Fibroblast of the aortic adventitia (primary cell): ENCODE data around the gene KRIT1. TPM values are rescaled to one million over a fixed set of nuclear protein-coding genes. Genes with fewer than 3 reads are reported as not detected.

Source experiments
- DNase-seq: peaks from one replicate; pipeline ENCODE4 v3.0.0-alpha.2; 2010; ENCODE audit warnings: low read depth
- H3K4me3 ChIP-seq: 2 replicates; pipeline ENCODE4 v1.5.1; 2011; ENCODE audit warnings: low read depth, mild to moderate bottlenecking, control low read depth, low read length, moderate library complexity
- total RNA-seq: library from RNA; depleted of rRNA; stranded (reverse); fragments of >200 nt; gene quantifications from 2 replicates; pipeline ENCODE4 v1.2.3, GENCODE V29; 2012; ENCODE audit warnings: low replicate concordance
- TF ChIP-seq, protein P1 (sequence below): IDR thresholded peaks from 2 replicates; pipeline ENCODE4 v1.5.1; 2011; ENCODE audit warnings: mild to moderate bottlenecking, low read length, control low read depth, inconsistent platforms; ENCODE audit not compliant: insufficient read depth

KRIT1 gene
- total RNA-seq, 1 donor: 53.1 TPM

GRCh38 chr7:92266415-92267241 lies 20.9 kb upstream of the KRIT1 start:
- no peak overlapping the region for H3K4me3 ChIP-seq
- TF ChIP-seq, protein P1, sequence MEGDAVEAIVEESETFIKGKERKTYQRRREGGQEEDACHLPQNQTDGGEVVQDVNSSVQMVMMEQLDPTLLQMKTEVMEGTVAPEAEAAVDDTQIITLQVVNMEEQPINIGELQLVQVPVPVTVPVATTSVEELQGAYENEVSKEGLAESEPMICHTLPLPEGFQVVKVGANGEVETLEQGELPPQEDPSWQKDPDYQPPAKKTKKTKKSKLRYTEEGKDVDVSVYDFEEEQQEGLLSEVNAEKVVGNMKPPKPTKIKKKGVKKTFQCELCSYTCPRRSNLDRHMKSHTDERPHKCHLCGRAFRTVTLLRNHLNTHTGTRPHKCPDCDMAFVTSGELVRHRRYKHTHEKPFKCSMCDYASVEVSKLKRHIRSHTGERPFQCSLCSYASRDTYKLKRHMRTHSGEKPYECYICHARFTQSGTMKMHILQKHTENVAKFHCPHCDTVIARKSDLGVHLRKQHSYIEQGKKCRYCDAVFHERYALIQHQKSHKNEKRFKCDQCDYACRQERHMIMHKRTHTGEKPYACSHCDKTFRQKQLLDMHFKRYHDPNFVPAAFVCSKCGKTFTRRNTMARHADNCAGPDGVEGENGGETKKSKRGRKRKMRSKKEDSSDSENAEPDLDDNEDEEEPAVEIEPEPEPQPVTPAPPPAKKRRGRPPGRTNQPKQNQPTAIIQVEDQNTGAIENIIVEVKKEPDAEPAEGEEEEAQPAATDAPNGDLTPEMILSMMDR: no peak
- no peak for DNase-seq

DNA sequence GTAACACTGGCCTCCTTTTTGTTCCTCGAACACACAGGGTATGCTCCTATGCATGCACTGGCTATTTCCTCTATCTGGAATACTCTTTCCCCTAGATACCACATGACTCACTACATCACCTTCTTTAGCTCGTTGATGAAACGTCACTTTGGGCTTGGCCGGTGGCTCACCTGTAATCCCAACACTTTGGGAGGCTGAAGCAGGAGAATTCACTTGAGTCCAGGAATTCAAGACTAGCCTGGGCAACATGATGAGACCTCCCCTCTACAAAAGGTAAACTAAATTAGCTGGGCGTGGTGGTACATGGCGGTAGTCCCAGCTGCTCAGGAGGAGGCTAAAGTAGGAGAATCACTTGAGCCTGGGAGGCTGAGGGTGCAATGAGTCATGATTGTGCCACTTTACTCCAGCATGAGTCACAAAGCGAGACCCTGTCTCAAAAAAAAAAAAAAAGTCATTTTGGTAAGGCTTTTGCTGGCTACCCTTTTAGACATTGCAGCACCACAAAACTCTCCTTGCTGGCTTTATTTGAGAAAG lies 14.6 kb upstream of the KRIT1 start:
- TF ChIP-seq, protein P1: no peak
- no peak for DNase-seq
- no peak overlapping the region for H3K4me3 ChIP-seq

DNA sequence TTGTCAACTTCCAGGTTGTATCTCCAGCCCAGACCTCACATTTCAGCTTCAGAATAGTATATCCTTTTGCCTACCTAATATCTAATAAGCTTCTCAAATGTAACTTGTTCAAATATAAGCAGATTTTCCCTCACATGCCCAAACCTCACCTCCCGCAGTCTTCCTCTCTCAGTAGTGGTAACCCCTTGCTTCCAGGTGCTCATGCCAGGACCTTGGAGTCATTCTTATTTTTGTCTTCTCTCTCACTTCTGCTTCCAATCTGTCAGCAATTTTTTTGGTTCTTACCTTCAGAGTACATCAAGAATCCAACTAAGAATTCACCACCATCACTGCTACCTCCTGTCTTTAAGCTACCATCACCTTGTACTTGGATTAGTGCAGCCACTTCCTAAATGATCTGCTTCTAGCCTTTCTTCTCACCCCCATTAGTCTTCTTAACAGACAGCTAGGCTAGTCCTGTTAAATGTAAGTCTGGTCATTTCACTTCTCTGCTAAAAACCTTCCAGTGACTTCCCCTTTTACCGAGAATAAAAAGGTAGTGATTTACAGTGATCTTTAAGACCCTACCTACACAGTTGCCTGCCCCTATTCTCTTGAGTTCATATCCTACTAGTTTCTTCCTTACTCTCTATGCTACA lies 14.0 kb upstream of the KRIT1 start:
- no peak overlapping the region for H3K4me3 ChIP-seq
- DNase-seq: no peak
- TF ChIP-seq, protein P1: no peak

GRCh38 chr7:92259062-92259461 lies 13.3 kb upstream of the KRIT1 start:
- TF ChIP-seq, protein P1: no peak
- no peak overlapping the region for H3K4me3 ChIP-seq
- DNase-seq: no peak

- H3K4me3 ChIP-seq: peak overlapping the region; percentile 55
- TF ChIP-seq, protein P1: no peak
Observed at GRCh38 chr7:92255308-92255707, 9.6 kb upstream of the KRIT1 start.

DNA sequence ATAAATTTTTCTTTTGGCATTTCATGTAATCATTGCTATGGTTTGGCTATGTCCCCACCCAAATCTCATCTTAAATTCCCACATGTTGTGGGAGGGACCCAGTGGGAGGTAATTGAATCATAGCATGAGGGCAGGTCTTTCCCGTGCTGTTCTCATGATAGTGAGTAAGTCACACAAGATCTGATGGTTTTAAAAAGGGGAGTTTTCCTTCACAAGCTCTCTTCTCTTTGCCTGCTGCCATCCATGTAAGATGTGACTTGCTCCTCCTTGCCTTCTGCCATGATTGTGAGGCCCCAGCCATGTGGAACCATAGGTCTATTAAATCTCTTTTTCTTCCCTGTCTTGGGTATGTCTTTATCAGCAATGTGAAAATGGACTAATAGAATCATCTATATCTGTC lies 9.1 kb upstream of the KRIT1 start:
- peak; percentile 47 for DNase-seq
- H3K4me3 ChIP-seq: peak overlapping the region; percentile 55

More at GRCh38 chr7:92255308-92255707, 9.6 kb upstream of the KRIT1 start:
- peak; percentile 94 for DNase-seq

GRCh38 chr7:92253251-92253650 lies 7.5 kb upstream of the KRIT1 start:
- TF ChIP-seq, protein P1: no peak
- DNase-seq: no peak

More at GRCh38 chr7:92253251-92253650, 7.5 kb upstream of the KRIT1 start:
- no peak overlapping the region for H3K4me3 ChIP-seq
